GM12892 (cell line): ENCODE measurements around the gene DNAJC3.
"Not testable (repeated sequence)": the region's sequence is repeated elsewhere in the genome, so short reads cannot be mapped to it uniquely, and the experiment has no call there.

Experiments used
- DNase-seq: peaks from one replicate; pipeline ENCODE4 v3.0.0; 2011; ENCODE audit not compliant: insufficient read length
- FAIRE-seq: peaks from 2 replicates; lab custom pipeline; 2011; peaks lifted over from hg19 to GRCh38; lab: Jason Lieb, UNC
- POLR2A ChIP-seq: IDR thresholded peaks from 2 replicates; pipeline ENCODE4 v1.6.1; 2011; ENCODE audit warnings: low read depth, low read length, control low read depth
- POLR2AphosphoS5 ChIP-seq: IDR thresholded peaks from 2 replicates; pipeline ENCODE4 v1.6.1; 2011; ENCODE audit warnings: low read depth, low read length, control low read depth
- TAF1 ChIP-seq: IDR thresholded peaks from 2 replicates; pipeline ENCODE4 v1.6.1; 2011; ENCODE audit warnings: low read depth, mild to moderate bottlenecking, control low read depth, low read length, borderline replicate concordance

DNAJC3 gene

DNA sequence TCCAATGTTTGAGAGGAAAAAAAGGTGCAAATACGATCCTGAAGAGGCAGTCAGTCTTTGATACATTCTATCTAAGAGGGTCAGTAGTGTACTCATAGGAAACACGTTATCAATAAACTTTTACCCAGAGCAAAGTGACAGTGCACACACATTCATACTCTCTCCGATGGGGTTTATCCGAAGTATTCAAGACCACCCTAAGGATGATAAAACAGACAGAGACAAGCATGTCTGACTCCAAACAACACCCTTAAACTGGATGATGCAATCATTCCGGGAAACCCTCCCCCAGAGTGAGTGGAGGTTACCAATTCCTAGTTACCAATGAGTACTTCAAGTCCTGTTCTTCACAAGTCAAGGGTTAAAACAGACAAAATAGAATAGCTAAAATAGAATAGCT, 79.1 kb downstream of the DNAJC3 start:
- FAIRE-seq, result no peak
- DNase-seq, result no peak
- no peak for TF ChIP-seq POLR2AphosphoS5
- no peak for TF ChIP-seq TAF1
- no peak for TF ChIP-seq POLR2A

DNA sequence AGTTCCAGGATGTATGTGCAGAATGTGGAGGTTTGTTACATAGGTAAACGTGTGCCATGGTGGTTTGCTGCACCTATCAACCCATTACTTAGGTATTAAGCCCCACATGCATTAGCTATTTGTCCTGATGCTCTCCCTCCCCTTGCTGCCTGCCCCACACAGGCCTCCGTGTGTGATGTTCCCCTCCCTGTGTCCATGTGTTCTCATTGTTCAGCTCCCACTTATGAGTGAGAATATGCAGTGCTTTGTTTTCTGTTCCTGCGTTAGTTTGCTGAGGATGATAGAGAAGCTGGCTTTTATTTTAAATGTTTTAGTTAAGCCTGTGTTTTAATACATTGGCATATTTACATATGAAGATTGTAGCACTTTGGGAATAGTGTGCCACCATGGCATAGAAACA, 85.7 kb downstream of the DNAJC3 start:
- FAIRE-seq, DNase-seq: not testable (repeated sequence)

DNA sequence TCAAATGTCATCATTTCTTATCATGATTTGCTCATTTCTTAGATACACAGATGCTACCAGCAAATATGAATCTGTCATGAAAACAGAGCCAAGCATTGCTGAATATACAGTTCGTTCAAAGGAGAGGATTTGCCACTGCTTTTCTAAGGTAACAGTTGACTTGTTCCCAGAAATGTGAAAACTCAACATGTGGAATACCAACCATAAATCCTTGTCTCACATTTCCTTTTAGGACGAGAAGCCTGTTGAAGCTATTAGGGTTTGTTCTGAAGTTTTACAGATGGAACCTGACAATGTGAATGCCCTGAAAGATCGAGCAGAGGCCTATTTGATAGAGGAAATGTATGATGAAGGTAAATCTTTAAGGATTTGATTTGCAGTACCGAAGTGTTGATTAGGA, 86.7 kb downstream of the DNAJC3 start:
- FAIRE-seq (no peak), DNase-seq (no peak)
- TF ChIP-seq POLR2A, result no peak

DNA sequence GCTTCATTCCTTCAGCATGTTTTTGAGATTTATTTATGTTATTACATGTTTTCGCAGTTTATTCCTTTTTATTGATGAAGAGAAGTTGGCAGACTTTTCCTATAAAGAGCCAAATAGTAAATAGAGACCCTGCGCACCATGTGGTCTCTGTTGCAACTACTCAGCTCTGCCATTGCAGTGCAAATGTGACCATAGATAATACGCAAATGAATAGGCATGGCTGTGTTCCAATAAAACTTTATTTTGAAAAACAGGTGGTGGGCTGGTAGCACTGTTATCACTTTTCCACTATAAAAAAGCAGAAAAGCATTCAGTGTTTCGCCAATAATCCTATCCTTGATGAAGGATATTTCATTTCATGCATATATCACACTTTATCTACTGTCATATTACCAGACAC, 95.0 kb downstream of the DNAJC3 start:
- no peak for FAIRE-seq
- no peak for TF ChIP-seq POLR2AphosphoS5
- no peak for TF ChIP-seq TAF1
- TF ChIP-seq POLR2A, result no peak
- DNase-seq, result no peak

DNA sequence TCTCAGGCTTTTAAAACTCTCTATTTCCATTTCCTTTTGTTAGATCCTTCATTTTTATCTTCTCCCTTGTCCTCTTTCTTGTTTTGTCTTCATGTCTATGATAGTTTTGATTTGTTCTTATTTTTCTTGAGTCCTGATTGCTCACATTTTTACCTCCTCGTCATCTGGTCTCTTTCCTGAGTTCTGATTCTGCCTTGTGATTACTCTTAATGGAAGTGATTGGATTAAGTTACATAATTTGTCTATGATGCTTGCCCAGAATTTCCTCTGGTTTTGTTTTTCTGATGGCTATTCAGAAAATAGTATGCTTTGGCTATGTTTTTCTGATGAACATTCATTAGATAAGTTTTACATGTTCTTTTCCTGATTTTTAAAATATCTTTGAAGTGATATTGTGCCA, 102.6 kb downstream of the DNAJC3 start:
- DNase-seq (no peak), FAIRE-seq (no peak)
- no peak for TF ChIP-seq TAF1

DNA sequence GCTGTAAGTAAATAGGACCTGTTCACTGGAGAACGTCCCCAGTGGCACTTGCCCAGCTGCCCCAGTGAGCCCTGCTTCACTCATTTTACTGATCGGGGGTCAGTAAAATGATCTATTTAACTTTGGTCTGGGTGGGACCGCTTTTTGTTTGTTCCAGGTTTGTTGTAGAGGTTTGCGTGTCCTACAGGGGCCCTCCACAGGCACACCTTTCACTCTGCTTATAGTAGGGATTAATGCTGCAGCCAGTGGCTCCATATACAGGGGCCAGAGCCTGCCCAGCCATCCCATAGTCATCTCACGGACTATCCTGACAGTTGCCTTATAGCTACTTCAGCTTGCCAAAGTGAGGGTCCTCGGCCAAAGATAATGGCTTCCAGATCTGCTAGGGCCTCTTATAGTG, 104.1 kb downstream of the DNAJC3 start:
- DNase-seq, result no peak
- no peak for FAIRE-seq
- TF ChIP-seq POLR2A, result no peak
- no peak for TF ChIP-seq POLR2AphosphoS5
- TF ChIP-seq TAF1, result no peak

DNA sequence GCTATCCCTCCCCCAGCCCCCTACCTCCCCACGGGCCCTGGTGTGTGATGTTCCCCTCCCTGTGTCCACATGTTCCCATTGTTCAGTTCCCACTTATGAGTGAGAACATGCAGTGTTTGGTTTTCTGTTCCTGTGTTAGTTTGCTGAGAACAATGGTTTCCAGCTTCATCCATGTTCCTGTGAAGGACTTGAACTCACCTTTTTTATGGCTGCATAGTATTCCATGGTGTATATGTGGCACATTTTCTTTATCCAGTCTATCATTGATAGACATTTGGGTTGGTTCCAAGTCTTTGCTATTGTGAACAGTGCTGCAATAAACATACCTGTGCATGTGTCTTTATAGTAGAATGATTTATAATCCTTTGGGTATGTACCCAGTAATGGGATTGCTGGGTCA, 105.0 kb downstream of the DNAJC3 start:
- DNase-seq, result not testable (repeated sequence)

DNA sequence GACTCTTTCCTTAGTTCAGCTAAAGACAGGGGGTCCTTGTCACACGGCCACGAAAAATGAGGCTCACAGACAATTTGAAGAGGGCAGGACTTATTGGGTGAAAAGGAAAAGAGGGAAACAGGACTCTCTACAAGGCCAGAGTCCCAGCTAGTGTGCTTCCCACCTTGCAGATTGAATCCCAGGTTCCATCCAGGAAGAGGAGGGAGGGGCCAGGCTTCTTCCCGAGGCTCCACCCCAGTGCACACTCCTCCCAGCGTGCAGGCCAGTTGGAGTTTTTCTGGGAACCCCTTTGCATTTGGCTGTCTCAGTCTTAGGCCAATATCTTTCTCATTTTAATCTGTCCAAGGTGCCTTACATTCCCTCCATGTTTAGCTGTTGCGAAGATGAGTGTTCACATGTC, 106.8 kb downstream of the DNAJC3 start:
- DNase-seq, result no peak
- FAIRE-seq, result no peak

More for the DNA sequence above, 105.0 kb downstream of the DNAJC3 start:
- FAIRE-seq, result not testable (repeated sequence)

DNA sequence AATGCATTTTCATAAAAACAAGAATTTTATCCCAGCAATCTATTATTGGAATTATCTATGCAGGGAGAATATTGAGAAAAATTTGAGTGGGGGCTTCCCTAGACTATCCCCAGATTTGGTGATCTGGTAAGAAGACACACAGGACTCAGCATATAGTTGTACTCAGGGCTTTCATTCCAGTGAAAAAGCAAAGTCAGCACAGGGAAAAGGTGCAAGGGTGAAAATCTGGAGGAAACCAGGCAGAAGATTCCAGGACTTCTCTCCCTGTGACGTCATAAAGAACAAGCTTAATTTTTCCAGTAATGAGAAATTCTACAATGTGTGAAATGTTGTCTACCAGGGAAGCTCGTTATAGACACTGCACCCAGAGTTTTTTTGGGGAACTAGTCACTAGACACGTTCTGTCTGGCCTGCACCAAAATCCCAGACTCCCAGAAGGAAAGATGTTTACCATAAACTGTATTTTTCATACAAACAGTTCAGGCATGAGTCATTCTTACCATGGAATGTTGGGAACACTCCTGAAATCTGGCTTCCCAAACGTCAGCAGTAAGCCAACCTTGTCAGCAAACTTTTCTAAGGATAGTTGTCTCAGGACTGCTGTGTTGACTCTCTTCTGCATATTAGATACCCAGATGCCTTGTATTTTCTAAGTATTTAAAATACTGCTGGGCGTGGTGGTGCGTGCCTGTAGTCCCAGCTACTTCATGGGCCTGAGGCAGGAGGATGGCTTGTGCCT, 107.4 kb downstream of the DNAJC3 start:
- DNase-seq (no peak), FAIRE-seq (no peak)
- no peak for TF ChIP-seq TAF1

More for the DNA sequence above, 106.8 kb downstream of the DNAJC3 start:
- no peak for TF ChIP-seq POLR2AphosphoS5
- TF ChIP-seq POLR2A, result no peak
- no peak for TF ChIP-seq TAF1

DNA sequence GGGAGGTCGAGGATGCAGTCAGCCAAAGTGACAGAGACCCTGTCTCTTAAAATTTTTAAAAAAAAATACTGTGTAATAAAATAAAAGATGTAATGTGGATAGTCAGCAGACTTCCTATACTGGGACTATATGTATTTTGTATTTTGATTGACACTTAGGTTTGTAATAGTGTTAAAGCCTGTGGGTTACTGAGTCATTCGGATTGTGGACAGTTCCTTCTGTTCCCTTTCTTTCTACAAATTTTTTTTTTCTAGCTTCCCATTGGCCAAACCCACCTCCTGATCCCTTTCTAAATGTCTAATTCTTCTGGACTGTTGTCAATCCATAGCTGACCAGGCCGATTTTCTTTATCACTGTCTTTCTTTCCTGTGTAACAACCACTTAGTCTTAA, 108.0 kb downstream of the DNAJC3 start:
- no peak for DNase-seq
- TF ChIP-seq POLR2A (no peak), POLR2AphosphoS5 (no peak), TAF1 (no peak)
- FAIRE-seq, result no peak

DNA sequence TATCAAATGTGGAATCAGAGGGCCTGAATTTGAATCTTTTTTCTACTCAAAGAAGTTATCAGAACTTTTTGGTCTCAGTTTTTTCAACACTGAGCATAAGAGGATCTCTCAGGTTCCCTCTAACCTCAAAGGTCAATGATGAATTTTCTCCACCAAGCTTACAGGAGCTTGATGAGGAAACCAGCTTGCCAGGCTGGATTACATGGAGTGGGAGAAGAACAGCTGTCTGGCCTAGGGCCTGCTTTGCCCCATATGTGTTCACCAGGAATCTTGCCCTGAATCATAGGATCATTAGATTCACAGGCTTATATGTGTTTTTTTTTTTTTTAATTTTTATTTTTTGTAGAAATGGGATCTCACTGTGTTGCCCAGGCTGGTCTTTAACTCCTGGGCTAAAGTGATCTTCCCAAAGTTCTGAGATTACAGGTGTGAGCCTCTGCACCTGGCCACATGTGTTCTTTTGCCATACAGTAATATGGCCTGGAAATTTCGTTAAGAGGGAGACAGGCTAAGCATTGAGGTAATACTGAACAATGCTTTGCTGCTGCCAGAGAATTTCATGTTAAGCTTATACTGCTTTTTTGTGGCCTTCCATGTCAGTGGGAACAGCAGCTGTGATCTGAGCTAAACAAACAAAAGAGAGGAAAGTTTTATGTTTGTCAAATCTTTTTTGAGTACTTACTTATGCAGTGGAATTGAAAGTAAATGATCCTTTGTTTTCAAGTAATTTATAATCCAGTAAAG, 110.6 kb downstream of the DNAJC3 start:
- no peak for TF ChIP-seq POLR2A
- no peak for TF ChIP-seq TAF1
- TF ChIP-seq POLR2AphosphoS5, result no peak
- FAIRE-seq (no peak), DNase-seq (no peak)

DNA sequence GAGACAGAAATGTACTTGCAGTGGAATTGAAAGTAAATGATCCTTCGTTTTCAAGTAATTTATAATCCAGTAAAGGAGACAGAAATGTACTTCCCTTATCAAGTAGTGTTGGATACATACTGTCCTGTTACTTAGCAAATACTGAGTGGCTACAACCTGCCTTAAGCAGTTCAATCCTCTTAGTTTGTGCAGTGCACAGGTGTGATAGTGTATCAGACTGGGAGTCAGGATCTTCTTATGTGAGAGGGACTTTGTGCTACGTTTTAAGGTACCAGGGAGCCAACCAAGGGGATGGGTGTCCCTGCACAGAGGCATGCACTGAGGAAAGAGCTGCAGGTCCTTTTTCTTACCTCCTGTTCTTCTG, 111.1 kb downstream of the DNAJC3 start:
- TF ChIP-seq TAF1 (no peak), POLR2AphosphoS5 (no peak), POLR2A (no peak)
- FAIRE-seq (no peak), DNase-seq (no peak)

DNA sequence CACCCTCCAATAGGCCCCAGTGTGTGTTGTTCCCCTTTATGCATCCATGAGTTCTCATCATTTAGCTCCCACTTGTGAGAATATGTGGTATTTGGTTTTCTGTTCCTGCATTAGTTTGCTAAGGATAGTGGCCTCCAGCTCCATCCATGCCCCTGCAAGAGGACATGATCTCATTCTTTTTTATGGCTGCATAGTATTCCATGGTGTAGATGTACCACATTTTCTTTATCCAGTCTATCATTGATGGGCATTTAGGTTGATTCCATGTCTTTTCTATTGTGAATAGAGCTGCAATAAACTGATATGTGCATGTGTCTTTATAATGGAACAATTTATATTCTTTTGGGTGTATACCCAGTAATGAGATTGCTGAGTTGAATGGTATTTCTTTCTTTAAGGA, 112.4 kb downstream of the DNAJC3 start:
- FAIRE-seq, DNase-seq: not testable (repeated sequence)

DNA sequence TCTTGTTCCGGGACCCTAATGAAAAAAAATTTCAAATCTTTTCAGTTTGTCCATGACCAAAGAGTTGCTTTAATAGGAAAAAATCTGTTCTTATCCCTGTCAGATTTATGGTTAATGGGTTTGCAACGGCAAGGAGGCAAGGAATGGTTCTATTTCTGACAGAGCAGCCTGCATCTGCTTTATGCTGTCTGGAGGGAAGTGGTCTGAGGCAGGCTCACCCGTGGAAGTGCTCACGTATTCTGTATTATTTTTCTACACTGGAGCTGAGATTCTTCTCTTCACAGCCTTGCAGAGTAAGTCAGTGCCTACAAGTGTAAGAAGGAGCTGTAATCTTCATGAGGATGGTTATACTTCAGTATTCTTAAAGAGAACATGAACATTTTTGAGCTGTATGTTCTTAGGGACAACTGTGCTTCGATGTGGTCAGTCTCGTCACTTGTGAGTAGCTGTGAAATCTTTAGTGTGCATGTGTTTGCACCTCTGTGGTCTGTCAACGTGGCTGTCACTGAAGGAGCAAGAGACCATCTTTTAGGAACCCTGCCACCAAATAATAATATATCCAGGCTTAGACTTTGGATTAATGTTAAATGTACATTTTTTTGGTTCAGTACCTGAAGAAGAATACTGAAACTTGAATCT, 114.3 kb downstream of the DNAJC3 start:
- FAIRE-seq, result no peak

More for the DNA sequence above, 114.3 kb downstream of the DNAJC3 start:
- DNase-seq, result no peak
- no peak for TF ChIP-seq TAF1
- TF ChIP-seq POLR2A, result no peak
- TF ChIP-seq POLR2AphosphoS5, result no peak
